HG02642 (cell line): ENCODE measurements around the gene GNB5.

Source experiments
- ATAC-seq: cut with Tn5 transposase; IDR thresholded peaks from one replicate; pipeline ENCODE4 v1.9.1; 2021; ENCODE audit warnings: mild to moderate bottlenecking; ENCODE audit not compliant: unreplicated experiment, poor library complexity

Gene GNB5

GRCh38 chr15:52150043-52150825, 41.0 kb downstream of the GNB5 start:
- no peak for ATAC-seq

- no peak for ATAC-seq
Measured at GRCh38 chr15:52148403-52148802, 42.8 kb downstream of the GNB5 start.

GRCh38 chr15:52146776-52147175, 44.4 kb downstream of the GNB5 start:
- ATAC-seq: no peak

- ATAC-seq: no peak
Measured at GRCh38 chr15:52146261-52146660, 44.9 kb downstream of the GNB5 start.

- ATAC-seq: no peak
Measured at GRCh38 chr15:52144656-52145178, 46.5 kb downstream of the GNB5 start.

GRCh38 chr15:52143873-52144272, 47.3 kb downstream of the GNB5 start:
- no peak for ATAC-seq

- no peak for ATAC-seq
Measured at GRCh38 chr15:52140646-52141045, 50.5 kb downstream of the GNB5 start.

- peak; percentile 59 for ATAC-seq
Measured at GRCh38 chr15:52139599-52140462, 51.4 kb downstream of the GNB5 start.

GRCh38 chr15:52137432-52138357, 53.5 kb downstream of the GNB5 start:
- no peak for ATAC-seq

GRCh38 chr15:52136442-52136980, 54.7 kb downstream of the GNB5 start:
- ATAC-seq: no peak

- ATAC-seq: no peak
Measured at GRCh38 chr15:52134502-52135144, 56.6 kb downstream of the GNB5 start.

GRCh38 chr15:52133510-52134220, 57.5 kb downstream of the GNB5 start:
- no peak for ATAC-seq

- no peak for ATAC-seq
Measured at GRCh38 chr15:52132066-52132465, 59.1 kb downstream of the GNB5 start.

- no peak for ATAC-seq
Measured at GRCh38 chr15:52128568-52128967, 62.6 kb downstream of the GNB5 start.

GRCh38 chr15:52124270-52124880, 66.8 kb downstream of the GNB5 start:
- no peak for ATAC-seq

- ATAC-seq: no peak
Measured at GRCh38 chr15:52121896-52122295, 69.3 kb downstream of the GNB5 start.

- no peak for ATAC-seq
Measured at GRCh38 chr15:52121006-52121405, 70.2 kb downstream of the GNB5 start.

- no peak for ATAC-seq
Measured at GRCh38 chr15:52120488-52120887, 70.7 kb downstream of the GNB5 start.
